ENCODE results near the gene UGCG. TPM values are rescaled to one million over a fixed set of nuclear protein-coding genes. Genes with fewer than 3 reads are reported as not detected.
"Not testable (repeated sequence)": the region's sequence is repeated elsewhere in the genome, so short reads cannot be mapped to it uniquely, and the experiment has no call there.

Gene UGCG
- total RNA-seq, 1 donor, result 76.9 TPM

DNA sequence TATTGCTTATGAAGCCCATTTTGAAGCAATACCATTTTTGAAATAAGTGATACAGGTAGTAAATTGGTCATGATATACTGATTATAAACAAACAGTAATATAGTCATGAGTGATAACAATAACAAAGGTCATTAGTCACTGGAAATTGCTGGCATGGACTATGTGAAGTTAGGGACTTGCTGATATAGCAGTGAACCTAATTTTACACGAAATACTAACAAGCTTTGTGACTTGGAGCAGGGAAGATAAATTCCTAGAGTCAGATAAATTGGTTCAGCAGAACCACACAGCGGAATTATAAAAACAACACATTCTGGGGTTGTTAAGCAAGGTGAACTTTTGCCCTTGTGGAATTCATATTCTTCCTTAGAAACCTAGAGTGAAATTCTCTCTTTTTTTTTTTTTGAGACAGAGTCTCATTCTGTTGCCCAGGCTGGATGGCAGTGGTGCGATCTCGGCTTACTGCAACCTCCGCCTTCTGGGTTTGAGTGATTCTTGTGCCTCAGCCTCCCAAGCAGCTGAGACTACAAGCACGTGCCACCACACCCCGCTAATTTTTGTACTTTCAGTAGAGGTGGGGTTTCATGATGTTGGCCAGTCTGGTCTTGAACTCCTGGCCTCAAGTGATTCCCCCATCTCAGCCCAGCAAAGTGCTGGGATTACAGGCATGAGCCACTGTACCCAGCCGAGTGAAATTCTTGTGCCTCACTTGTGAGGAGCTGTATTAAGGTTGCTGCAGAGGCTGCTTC is 6.0 kb downstream of the UGCG start:
- no peak overlapping the region for H3K4me3 ChIP-seq (ENCODE audit: low read length)
- H3K4me1 ChIP-seq (ENCODE audit: insufficient read depth, low read length), result peaks cover 51% of the 10 kb centered on the region
- no peaks in the 10 kb centered on the region for H3K27me3 ChIP-seq (ENCODE audit: insufficient read depth, low read length)
- H3K9me3 ChIP-seq (ENCODE audit: low read depth, low read length), result no peaks in the 10 kb centered on the region

DNA sequence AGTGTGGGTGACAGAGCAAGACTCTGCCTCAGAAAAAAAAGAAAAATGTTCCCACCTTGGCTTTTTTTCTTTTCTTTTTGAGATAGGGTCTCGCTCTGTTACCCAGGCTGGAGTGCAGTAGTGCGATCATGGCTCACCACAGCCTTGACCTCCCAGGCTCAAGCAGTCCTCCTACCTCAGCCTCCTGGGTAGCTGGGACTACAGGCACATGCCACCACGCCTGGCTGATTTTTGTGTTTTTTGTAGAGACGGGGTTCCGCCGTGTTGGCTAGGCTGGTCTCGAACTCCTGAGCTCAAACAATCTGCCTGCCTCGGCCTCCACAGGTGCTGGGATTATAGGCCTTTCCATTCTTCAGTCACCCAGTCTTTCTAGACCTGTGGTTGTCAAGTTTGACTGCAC is 6.9 kb downstream of the UGCG start:
- not testable (repeated sequence) for H3K27me3 ChIP-seq (ENCODE audit: insufficient read depth, low read length)
- peaks cover 55% of the 10 kb centered on the region for H3K4me1 ChIP-seq (ENCODE audit: insufficient read depth, low read length)

DNA sequence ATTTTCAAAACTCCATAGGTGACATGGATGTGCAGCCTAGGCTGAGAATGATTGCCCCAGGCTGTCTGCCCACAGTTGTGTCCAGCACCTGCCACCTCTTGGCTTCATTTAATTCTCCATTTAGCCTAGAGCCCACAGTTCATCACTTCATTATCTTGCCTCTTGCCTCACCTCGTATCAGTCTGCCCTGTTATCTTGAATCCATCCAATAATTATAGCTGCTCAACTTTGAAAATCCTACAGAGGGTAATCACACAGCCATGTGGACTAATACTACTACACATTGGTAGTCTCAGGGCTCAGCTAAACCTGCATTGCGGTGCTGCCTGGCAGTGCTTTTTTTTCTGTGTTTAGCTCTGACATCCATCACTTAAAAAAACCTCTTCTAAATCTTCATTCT is 7.4 kb downstream of the UGCG start:
- Histone ChIP-seq H3K4me3 (ENCODE audit: low read length) (no peak overlapping the region), H3K4me1 (ENCODE audit: insufficient read depth, low read length) (peaks cover 60% of the 10 kb centered on the region), H3K27me3 (ENCODE audit: insufficient read depth, low read length) (no peaks in the 10 kb centered on the region), H3K9me3 (ENCODE audit: low read depth, low read length) (no peaks in the 10 kb centered on the region)

More for the DNA sequence above, 6.9 kb downstream of the UGCG start:
- H3K4me3 ChIP-seq (ENCODE audit: low read length); H3K9me3 ChIP-seq (ENCODE audit: low read depth, low read length): not testable (repeated sequence)

DNA sequence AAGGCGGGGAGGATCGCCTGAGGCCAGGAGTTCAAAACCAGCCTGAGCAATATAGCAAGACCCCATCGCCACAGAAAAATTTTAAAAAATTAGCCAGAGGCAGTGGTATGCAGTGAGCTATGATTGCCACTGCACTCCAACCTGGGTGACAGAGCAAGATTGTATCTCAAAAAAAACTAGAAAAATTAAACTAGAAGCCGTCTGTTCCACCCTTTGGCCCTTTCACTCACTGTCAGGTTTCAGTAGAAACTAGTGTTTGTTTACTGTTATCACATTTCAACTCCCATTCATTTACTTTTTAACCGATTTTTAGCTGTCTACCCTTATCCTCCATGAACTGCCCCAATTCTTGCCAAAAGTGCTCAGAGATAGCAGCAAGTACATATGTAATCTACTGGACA is 8.3 kb downstream of the UGCG start:
- Histone ChIP-seq H3K4me1 (ENCODE audit: insufficient read depth, low read length) (peaks cover 67% of the 10 kb centered on the region), H3K4me3 (ENCODE audit: low read length) (no peak overlapping the region), H3K9me3 (ENCODE audit: low read depth, low read length) (no peaks in the 10 kb centered on the region), H3K27me3 (ENCODE audit: insufficient read depth, low read length) (no peaks in the 10 kb centered on the region)

DNA sequence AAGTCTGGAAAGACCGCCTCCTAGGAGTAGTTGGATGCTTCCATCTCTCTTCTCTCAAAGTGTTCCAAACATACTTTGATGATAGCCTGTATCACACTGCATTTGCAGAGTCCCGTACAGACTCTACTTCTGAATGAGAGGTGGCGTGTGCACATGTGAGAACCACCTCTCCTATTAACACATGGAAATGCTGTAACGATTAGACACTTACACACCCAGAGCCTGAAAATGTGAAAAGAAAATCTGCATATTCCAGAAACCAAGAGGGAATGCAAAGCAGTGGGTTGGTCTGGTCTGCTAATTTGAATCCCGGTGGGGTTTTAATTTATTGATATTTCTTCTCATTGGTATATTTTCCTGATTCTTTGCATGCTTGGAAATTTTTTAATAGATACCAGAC is 10.5 kb downstream of the UGCG start:
- H3K27me3 ChIP-seq (ENCODE audit: insufficient read depth, low read length), result no peaks in the 10 kb centered on the region
- peaks cover 64% of the 10 kb centered on the region for H3K4me1 ChIP-seq (ENCODE audit: insufficient read depth, low read length)
- H3K9me3 ChIP-seq (ENCODE audit: low read depth, low read length), result no peaks in the 10 kb centered on the region
- H3K4me3 ChIP-seq (ENCODE audit: low read length), result no peak overlapping the region

DNA sequence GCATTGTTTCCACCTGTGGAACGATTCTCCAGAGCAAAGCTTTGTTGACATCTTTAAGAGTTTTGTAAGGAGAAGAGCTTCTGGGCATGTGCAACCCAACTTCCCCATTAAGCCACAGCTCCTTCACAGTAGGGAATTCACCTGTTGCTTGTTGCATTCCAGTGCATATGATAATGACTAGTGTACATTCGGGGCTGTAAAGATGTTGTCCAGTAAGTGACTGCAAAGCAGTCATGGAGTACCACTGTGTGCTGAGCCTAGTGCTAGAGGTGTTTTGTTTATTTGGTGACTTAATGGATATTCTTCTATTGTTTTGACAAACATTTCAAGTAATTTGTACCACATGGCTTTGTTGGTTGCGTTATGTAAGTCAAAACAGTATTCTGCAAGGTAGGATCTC is 12.8 kb downstream of the UGCG start:
- Histone ChIP-seq H3K9me3 (ENCODE audit: low read depth, low read length) (no peaks in the 10 kb centered on the region), H3K4me1 (ENCODE audit: insufficient read depth, low read length) (peaks cover 64% of the 10 kb centered on the region), H3K27me3 (ENCODE audit: insufficient read depth, low read length) (no peaks in the 10 kb centered on the region), H3K4me3 (ENCODE audit: low read length) (no peak overlapping the region)

DNA sequence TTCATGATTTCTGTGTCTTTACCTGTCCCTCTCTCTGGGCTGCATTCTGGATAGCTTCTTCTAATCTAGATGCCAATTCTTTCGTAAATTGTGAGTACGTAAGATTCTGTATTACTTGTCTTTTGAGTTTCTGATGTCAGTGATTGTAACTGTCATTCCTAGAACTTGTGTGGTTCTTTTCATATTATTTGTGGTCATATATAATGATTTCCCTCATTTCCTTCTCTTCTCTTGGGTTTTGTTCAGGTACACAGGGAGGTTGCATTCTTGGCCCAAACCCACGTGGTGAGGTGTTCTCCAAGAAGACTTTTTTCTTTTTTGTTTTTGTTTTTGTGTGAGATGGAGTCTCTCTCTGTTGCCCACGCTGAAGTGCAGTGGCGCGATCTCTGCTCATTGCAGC is 13.8 kb downstream of the UGCG start:
- Histone ChIP-seq H3K27me3 (ENCODE audit: insufficient read depth, low read length) (no peaks in the 10 kb centered on the region), H3K4me1 (ENCODE audit: insufficient read depth, low read length) (peaks cover 63% of the 10 kb centered on the region), H3K4me3 (ENCODE audit: low read length) (no peak overlapping the region), H3K9me3 (ENCODE audit: low read depth, low read length) (no peaks in the 10 kb centered on the region)

DNA sequence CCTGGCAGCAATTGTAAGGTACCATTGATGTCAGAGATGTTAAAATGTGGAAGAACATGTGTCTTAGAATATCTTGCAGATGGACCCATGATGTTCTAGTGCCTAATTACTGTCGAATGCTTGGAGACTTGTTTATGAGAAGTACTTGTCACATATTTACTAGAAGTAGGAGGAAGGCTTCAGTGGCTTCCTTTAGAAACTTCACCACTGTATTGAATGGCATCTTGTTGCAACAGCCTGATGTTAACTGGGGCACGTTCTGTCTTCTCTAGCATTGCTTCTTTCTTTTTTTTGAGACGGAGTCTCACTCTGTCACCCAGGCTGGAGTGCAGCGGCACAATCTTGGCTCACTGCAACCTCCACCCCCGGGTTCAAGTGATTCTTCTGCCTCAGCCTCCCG is 16.5 kb downstream of the UGCG start:
- H3K4me3 ChIP-seq (ENCODE audit: low read length), result no peak overlapping the region
- no peaks in the 10 kb centered on the region for H3K27me3 ChIP-seq (ENCODE audit: insufficient read depth, low read length)
- H3K4me1 ChIP-seq (ENCODE audit: insufficient read depth, low read length), result peaks cover 66% of the 10 kb centered on the region
- H3K9me3 ChIP-seq (ENCODE audit: low read depth, low read length), result no peaks in the 10 kb centered on the region

DNA sequence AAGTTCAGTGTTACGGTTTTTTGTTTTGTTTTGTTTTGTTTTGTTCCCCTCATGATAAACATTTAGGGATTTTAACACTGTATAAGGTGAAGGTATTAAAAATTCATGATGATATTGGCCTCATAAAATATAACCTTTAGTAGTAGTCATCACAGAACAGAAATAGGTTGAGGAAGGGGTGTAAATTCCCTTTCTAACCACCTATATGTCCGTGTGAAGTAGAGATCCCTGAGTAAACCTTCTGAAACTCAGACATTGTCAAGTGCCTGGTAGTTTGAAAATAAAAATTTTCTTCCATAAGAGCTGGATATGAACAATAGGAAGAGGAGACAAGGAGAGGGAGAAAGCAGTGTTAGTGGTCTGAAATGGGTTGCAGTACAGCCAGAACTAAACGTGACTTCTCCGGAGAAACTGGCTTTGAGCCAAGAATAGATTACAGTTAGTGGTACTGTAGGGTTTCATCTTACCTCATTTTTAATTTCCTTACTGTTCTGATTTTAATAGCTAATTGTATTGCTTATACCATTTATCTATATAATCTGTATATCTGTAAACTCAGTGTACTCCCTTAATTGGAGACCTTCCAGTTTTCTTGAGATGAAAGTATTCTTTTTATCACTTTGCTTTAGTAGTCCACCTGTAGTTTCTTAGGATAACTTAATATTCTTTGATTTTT is 18.3 kb downstream of the UGCG start:
- H3K4me1 ChIP-seq (ENCODE audit: insufficient read depth, low read length), result peaks cover 49% of the 10 kb centered on the region
- H3K9me3 ChIP-seq (ENCODE audit: low read depth, low read length), result no peaks in the 10 kb centered on the region
- H3K4me3 ChIP-seq (ENCODE audit: low read length), result no peak overlapping the region
- no peaks in the 10 kb centered on the region for H3K27me3 ChIP-seq (ENCODE audit: insufficient read depth, low read length)

DNA sequence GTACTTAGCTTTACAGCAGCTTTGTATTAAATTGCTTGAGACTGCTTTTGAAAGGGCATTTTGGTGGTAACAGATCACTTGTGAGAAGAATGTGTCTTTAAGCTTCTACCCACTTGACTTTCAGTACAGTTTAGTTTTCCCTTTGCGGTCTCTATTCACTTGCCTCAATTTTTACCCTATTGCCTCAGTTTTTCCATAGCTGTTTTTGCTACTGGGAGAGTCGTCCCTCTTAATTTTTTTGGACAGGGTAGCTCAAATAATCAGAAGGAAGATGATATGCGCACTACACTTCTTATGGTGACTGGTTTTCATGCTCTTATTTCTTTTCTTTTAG is 18.8 kb downstream of the UGCG start:
- H3K9me3 ChIP-seq (ENCODE audit: low read depth, low read length), result no peaks in the 10 kb centered on the region
- H3K4me3 ChIP-seq (ENCODE audit: low read length), result no peak overlapping the region
- H3K27me3 ChIP-seq (ENCODE audit: insufficient read depth, low read length), result no peaks in the 10 kb centered on the region
- peaks cover 45% of the 10 kb centered on the region for H3K4me1 ChIP-seq (ENCODE audit: insufficient read depth, low read length)

DNA sequence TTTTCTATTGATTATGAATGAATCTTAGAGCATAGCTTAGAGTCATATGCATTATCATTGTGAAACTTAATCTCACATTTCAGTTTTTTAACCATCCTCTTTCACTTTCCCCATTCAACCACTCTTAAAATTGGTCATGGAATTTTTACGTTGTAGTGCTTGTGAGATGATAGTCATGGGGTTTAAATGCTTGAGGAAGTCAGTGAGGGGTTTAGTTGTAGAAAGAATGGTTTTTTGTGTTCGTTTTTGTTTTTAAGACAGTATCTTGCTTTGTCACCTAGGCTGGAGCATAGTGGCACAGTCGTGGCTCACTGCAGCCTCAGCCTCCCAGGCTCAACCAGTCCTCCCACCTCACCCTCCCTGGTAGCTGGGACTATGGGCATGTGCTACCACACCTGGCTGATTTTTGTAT is 19.6 kb downstream of the UGCG start:
- Histone ChIP-seq H3K27me3 (ENCODE audit: insufficient read depth, low read length) (no peaks in the 10 kb centered on the region), H3K9me3 (ENCODE audit: low read depth, low read length) (no peaks in the 10 kb centered on the region), H3K4me3 (ENCODE audit: low read length) (no peak overlapping the region), H3K4me1 (ENCODE audit: insufficient read depth, low read length) (peaks cover 37% of the 10 kb centered on the region)

DNA sequence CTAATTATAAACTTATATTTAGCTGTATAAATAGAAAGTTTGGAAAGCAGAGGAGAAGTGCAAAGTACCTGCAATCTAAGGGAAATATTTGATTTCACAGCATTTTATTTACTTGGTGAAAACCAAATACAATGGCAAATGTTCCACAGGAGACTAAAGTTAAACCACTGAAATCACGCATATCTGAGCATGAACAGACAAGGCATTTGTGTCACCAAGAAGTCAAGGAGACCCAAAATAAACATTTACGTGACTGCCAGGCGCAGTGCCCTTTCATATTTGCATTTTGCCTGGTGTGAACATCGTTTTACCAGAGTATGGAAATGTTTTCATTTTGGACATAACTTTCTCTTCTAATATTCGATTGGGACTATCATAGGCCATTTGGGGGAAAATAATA is 20.6 kb downstream of the UGCG start:
- Histone ChIP-seq H3K27me3 (ENCODE audit: insufficient read depth, low read length) (no peaks in the 10 kb centered on the region), H3K4me1 (ENCODE audit: insufficient read depth, low read length) (peaks cover 31% of the 10 kb centered on the region), H3K9me3 (ENCODE audit: low read depth, low read length) (no peaks in the 10 kb centered on the region), H3K4me3 (ENCODE audit: low read length) (no peak overlapping the region)

DNA sequence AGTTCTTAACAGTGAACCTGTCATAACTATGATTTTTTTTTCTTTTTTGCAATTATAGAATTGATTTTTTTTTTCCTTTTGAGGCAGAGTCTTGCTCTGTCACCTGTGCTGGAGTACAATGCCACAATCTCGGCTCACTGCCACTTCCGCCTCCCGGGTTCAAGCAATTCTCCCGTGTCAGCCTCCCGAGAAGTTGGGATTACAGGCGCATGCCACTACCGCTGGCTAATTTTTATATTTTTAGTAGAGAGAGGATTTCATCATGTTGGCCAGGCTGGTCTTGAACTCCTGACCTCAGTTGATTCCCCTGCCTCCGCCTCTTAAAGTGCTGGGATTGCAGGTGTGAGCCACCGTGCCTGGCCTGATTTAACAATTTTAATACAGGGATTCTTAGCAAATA is 21.4 kb downstream of the UGCG start:
- no peaks in the 10 kb centered on the region for H3K27me3 ChIP-seq (ENCODE audit: insufficient read depth, low read length)
- H3K4me1 ChIP-seq (ENCODE audit: insufficient read depth, low read length), result peaks cover 23% of the 10 kb centered on the region
- no peak overlapping the region for H3K4me3 ChIP-seq (ENCODE audit: low read length)
- H3K9me3 ChIP-seq (ENCODE audit: low read depth, low read length), result no peaks in the 10 kb centered on the region

DNA sequence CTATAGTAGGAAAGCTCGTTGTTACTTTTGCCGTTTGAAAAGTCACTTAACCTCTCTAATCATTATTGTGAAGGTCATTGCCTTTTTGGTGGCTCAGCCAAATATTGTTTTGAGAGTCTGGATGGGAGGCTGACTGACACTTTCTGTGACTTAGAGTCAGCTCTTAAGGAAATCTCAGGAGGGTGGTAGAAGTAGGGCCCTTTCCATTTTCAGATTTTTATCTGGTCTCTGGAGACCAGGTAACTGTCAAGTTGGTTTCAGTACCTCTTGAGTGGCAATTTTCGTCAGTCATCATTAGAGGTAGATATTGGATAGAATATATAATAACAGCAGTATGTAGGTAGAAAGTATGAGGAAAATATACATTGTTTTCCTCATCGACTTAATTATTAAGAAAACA is 23.3 kb downstream of the UGCG start:
- Histone ChIP-seq H3K4me1 (ENCODE audit: insufficient read depth, low read length) (peaks cover 14% of the 10 kb centered on the region), H3K27me3 (ENCODE audit: insufficient read depth, low read length) (no peaks in the 10 kb centered on the region), H3K4me3 (ENCODE audit: low read length) (no peak overlapping the region), H3K9me3 (ENCODE audit: low read depth, low read length) (no peaks in the 10 kb centered on the region)

DNA sequence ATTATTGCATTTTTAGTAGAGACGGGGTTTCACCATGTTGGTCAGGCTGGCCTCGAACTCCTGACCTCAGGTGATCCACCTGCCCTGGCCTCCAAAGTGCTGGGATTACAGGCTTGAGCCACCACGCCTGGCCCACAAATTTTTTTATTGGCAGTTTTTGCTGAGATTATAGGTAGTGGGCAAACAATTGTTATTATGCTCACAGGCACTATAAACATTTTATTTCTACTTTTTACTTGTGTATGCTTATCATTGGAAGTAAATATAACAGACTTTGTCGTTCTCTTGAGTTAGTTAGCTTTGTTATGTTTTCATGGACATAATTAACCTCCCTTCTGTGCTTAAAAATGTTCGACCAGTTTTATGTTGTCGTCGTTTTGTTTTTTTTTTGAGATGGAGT is 23.9 kb downstream of the UGCG start:
- peaks cover 11% of the 10 kb centered on the region for H3K4me1 ChIP-seq (ENCODE audit: insufficient read depth, low read length)
- no peak overlapping the region for H3K4me3 ChIP-seq (ENCODE audit: low read length)
- H3K27me3 ChIP-seq (ENCODE audit: insufficient read depth, low read length), result no peaks in the 10 kb centered on the region
- no peaks in the 10 kb centered on the region for H3K9me3 ChIP-seq (ENCODE audit: low read depth, low read length)
